ENCODE data around the gene FCER1G. TPM values are rescaled to one million over a fixed set of nuclear protein-coding genes. Genes with fewer than 3 reads are reported as not detected.

The FCER1G gene
- total RNA-seq (2013): 564 TPM
- polyA plus RNA-seq (1,000 to 10,000 TPM; 2,686 to 4,191 (median 2,715) TPM), polyA minus RNA-seq (202 and 344 TPM in 2 replicates), total RNA-seq (117 to 334 (median 241) reads per million in 11 experiments)

DNA sequence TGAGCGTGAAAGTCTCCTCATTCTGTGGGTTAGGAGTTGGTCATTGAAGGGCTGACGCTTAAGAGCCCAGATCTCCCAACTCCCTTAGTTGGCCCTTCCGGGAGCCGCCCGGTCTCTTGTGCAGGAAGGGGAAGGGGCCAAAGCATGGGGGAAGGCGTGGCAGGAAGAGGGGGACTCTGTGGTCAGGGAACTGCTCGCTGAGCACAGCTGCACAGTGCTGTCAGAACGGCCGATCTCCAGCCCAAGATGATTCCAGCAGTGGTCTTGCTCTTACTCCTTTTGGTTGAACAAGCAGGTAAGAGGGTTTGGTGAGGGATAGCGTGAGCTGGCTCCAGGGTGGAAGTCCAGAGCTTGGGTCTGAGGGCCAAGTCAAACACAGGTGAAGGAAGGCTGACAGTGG lies at the start of gene FCER1G:
Gene FCER1G (plus strand): TSS at position 220 of the 400 bp plus-strand sequence. CDS start 27 bp downstream, at position 247.
- H3K36me3 ChIP-seq (replicated peaks in 1 of 2; ENCODE audit: control insufficient read depth in 1 of 2, insufficient read depth in 2 of 2, low read length in 2 of 2): peaks cover 59 to 61% of the 10 kb centered on the region in 2 donors
- TF ChIP-seq, protein P1, sequence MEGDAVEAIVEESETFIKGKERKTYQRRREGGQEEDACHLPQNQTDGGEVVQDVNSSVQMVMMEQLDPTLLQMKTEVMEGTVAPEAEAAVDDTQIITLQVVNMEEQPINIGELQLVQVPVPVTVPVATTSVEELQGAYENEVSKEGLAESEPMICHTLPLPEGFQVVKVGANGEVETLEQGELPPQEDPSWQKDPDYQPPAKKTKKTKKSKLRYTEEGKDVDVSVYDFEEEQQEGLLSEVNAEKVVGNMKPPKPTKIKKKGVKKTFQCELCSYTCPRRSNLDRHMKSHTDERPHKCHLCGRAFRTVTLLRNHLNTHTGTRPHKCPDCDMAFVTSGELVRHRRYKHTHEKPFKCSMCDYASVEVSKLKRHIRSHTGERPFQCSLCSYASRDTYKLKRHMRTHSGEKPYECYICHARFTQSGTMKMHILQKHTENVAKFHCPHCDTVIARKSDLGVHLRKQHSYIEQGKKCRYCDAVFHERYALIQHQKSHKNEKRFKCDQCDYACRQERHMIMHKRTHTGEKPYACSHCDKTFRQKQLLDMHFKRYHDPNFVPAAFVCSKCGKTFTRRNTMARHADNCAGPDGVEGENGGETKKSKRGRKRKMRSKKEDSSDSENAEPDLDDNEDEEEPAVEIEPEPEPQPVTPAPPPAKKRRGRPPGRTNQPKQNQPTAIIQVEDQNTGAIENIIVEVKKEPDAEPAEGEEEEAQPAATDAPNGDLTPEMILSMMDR (IDR thresholded peaks at IDR 0.05): no peak
- H3K27me3 ChIP-seq (ENCODE audit: control insufficient read depth in 2 of 2, insufficient read depth in 2 of 2, low read length in 2 of 2): no peaks in the 10 kb centered on the region
- H2AFZ ChIP-seq (ENCODE audit: insufficient read depth, low read depth, low read length, poor library complexity, severe bottlenecking): no peak within 1 kb of the TSS
- Mint-ChIP-seq H3K4me1 (peaks cover 55% of the 10 kb centered on the region), H3K36me3 (peaks cover 72 to 74% of the 10 kb centered on the region in 2 donors), H3K9me3 (no peaks in the 10 kb centered on the region), H3K27ac (peak within 1 kb of the TSS; percentile 98 to 100 (median 100)), H3K4me3 (peak within 1 kb of the TSS; percentile 99 to 100), H3K27me3 (ENCODE audit: low read depth in 3 of 3) (peaks cover 0 to 1% (median 0%) of the 10 kb centered on the region in 3 donors)
- peaks cover 37% of the 10 kb centered on the region for H4K20me1 ChIP-seq (ENCODE audit: insufficient read depth, low read length)
- WGBS (ENCODE audit: insufficient coverage): 0% methylated on average over 5 of the region's 10 CpGs
- peak within 1 kb of the TSS; percentile 97 for H3K9ac ChIP-seq (ENCODE audit: insufficient read depth, low read length, poor library complexity, severe bottlenecking)
- no peaks in the 10 kb centered on the region for H3K9me3 ChIP-seq (replicated peaks in 1 of 2; ENCODE audit: control insufficient read depth in 1 of 2, insufficient read depth in 1 of 2, low read length in 2 of 2)
- peak within 1 kb of the TSS; percentile 91 to 98 (median 96) for H3K4me3 ChIP-seq (replicated peaks in 1 of 3; ENCODE audit: low read depth in 2 of 3, low read length in 3 of 3)
- peaks cover 45 to 52% of the 10 kb centered on the region in 2 donors for H3K4me1 ChIP-seq (ENCODE audit: control insufficient read depth in 1 of 2, insufficient read depth in 2 of 2, low read length in 2 of 2)
- DNase-seq: peak; percentile 91 to 92 (median 92)
- peak within 1 kb of the TSS; percentile 100 for H3K4me2 ChIP-seq (replicated peaks; ENCODE audit: extremely low read depth, low read length, poor library complexity, severe bottlenecking)
- intact Hi-C loops (cut with micrococcal nuclease): no loop called here
- H3K27ac ChIP-seq (ENCODE audit: low read depth in 1 of 2, low read length in 2 of 2): peak within 1 kb of the TSS; percentile 98 to 100
- peaks cover 90% of the 10 kb centered on the region for H3K79me2 ChIP-seq (ENCODE audit: insufficient read depth, low read length)

DNA sequence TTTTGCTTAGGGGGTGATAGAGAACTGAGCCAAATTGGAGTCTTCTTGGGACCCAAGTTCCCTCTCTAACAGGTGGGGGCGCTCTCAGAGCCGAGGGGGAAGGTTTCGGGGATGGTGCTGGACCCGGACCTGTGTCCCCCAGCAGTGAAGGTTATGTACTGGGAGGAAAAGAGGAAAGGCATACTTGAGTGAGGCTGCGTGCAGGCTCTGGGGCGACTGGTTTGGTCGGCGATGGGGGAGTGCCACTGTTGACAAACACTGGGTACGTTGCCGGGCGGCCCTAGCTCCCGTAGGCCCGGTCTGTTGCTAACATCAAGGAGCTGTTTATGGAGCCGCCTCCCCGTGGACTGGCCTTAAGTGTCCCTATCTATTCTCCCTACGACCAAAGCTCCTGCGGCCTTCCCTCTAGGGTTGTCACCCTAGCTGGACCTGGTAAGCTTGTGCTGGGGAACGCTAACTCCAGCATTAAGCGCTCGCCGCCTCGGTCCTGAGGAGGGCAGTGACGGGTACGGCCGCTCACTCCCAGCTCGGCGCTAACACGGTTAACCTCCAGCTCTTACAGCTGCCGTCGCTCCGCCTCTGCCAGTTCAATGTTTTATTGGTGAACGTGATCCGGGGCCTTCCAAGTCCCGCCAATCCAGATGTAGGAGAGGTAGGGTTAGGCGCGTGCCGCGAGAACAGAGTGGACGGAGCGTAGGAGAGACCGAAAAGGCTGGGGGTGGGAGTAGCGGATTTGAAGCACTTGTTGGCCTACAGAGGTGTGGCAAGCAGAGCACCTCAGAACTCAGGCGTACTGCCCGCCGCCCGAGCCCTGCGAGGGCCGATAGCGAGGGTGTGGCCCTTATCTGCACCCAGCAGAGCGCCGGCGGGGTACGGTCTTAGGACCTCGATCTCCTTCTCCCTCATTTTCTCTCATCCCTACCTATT lies 49.1 kb upstream of the FCER1G start, which contains the start of gene PPOX:
Gene PPOX (plus strand): TSS at position 685 of the 927 bp plus-strand sequence. CDS start 422 bp downstream, outside the sequence.
- Histone ChIP-seq H3K9ac (ENCODE audit: insufficient read depth, low read length, poor library complexity, severe bottlenecking) (peak within 1 kb of the TSS; percentile 85), H3K4me3 (replicated peaks in 1 of 3; ENCODE audit: low read depth in 2 of 3, low read length in 3 of 3) (peak within 1 kb of the TSS; percentile 33 to 75 (median 73)), H3K36me3 (replicated peaks in 1 of 2; ENCODE audit: control insufficient read depth in 1 of 2, insufficient read depth in 2 of 2, low read length in 2 of 2) (peaks cover 29 to 62% of the 10 kb centered on the region in 2 donors), H3K27ac (ENCODE audit: low read depth in 1 of 2, low read length in 2 of 2) (peak within 1 kb of the TSS; percentile 91 to 98), H4K20me1 (ENCODE audit: insufficient read depth, low read length) (no peaks in the 10 kb centered on the region), H2AFZ (ENCODE audit: insufficient read depth, low read depth, low read length, poor library complexity, severe bottlenecking) (peak within 1 kb of the TSS; percentile 89), H3K4me1 (ENCODE audit: control insufficient read depth in 1 of 2, insufficient read depth in 2 of 2, low read length in 2 of 2) (peaks cover 21 to 28% of the 10 kb centered on the region in 2 donors), H3K4me2 (replicated peaks; ENCODE audit: extremely low read depth, low read length, poor library complexity, severe bottlenecking) (peak within 1 kb of the TSS; percentile 78), H3K27me3 (ENCODE audit: control insufficient read depth in 2 of 2, insufficient read depth in 2 of 2, low read length in 2 of 2) (no peaks in the 10 kb centered on the region), H3K9me3 (replicated peaks in 1 of 2; ENCODE audit: control insufficient read depth in 1 of 2, insufficient read depth in 1 of 2, low read length in 2 of 2) (no peaks in the 10 kb centered on the region), H3K79me2 (ENCODE audit: insufficient read depth, low read length) (peaks cover 4% of the 10 kb centered on the region)
- H3K36me3 Mint-ChIP-seq: peaks cover 55 to 67% of the 10 kb centered on the region in 2 donors
- no peaks in the 10 kb centered on the region for H3K9me3 Mint-ChIP-seq
- peak; percentile 95 to 97 (median 96) for DNase-seq
- intact Hi-C loops (cut with micrococcal nuclease): no loop called here
- WGBS (ENCODE audit: insufficient coverage): 0% methylated on average over 37 of the region's 54 CpGs
- peak within 1 kb of the TSS; percentile 83 to 94 for H3K4me3 Mint-ChIP-seq
- H3K27me3 Mint-ChIP-seq (ENCODE audit: low read depth in 3 of 3): peaks cover 0 to 2% (median 0%) of the 10 kb centered on the region in 3 donors
- H3K4me1 Mint-ChIP-seq: peaks cover 38% of the 10 kb centered on the region
- TF ChIP-seq, protein P1 (IDR thresholded peaks at IDR 0.05): peak; percentile 56
- peak within 1 kb of the TSS; percentile 95 to 99 (median 97) for H3K27ac Mint-ChIP-seq
